ENCODE results near the gene FBXO31.

FBXO31 gene

DNA sequence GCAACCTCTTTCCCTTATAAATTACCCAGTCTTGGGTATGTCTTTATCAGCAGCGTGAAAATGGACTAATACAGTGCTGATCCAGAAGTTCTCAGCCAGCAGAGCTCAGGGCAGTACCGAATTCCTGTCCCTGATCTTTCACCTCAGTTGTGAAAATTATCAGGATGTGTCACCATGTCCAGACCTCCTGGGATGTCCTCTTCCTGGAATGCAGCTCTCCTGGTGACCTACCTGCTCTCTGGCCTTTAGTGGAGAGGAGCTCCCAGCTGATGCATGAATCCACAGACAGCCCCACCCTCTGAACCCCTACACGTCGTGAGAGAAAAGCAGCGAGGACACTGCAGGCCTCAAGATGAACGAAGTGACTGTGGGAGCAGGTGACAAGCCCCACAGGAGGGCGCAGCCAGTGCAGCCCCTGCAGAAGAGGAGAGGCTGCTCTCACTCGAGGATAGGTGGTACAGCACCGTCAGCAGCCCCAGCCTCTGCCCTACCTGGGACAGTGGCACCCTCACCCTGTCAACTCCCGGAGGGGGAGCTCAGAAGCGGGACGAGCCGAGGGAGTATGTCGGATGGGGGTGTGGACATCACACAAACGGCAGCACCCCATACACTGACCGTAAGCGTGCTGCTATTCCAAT lies 44.4 kb downstream of the FBXO31 start:
- no peak for DNase-seq

DNA sequence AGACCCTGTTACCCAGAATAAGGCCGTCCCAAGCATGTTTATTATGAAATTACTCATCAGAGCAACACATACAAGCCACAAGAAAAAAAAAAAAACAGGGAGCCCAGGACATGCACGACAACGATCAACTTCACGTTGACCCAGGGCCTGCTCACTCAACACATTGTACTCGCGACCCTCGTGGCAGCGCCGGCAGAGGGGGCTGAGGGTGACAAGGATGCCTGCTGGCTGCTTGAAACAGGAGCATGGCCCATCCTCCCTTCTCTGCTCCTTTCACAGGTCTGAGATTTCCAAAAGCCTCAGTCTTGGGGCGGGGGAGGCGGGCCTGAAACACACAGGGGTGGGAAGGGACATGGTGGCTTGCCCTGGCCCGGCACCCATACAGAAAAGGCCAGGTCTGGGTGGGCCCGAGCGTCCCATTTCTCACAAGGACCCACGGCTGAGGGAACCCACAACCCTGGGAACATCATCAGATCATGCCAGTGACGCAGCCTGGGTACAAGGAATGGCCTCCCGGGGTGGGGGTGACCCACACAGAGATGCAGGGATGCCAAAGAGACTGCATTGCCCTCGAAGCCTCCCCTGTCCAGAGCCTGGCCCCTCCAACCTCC lies 45.3 kb downstream of the FBXO31 start:
- no peak for DNase-seq

DNA sequence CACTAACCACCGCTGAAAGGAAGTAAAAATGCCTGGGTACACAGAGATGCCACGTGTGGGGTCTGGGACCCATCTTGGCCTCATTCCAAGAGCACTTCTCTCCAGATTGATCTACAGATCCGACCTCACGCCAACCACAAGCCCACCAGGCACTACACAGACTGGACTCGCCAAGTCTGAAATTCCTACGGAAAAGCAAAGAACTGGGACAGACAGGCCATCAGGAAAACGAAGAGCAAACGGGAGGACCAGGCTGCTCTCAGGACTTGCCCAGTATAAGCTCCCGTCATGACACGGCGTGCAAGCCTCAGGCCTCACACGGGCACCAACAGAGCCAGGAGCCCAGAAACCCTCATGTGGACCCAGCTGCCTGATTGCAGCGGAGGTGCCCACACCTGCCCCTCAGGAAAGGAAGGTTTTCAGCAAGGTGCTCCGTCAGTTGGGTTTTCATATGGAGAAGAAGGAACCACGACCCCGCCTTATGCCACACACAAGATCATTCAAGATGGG lies 46.3 kb downstream of the FBXO31 start:
- no peak for DNase-seq

DNA sequence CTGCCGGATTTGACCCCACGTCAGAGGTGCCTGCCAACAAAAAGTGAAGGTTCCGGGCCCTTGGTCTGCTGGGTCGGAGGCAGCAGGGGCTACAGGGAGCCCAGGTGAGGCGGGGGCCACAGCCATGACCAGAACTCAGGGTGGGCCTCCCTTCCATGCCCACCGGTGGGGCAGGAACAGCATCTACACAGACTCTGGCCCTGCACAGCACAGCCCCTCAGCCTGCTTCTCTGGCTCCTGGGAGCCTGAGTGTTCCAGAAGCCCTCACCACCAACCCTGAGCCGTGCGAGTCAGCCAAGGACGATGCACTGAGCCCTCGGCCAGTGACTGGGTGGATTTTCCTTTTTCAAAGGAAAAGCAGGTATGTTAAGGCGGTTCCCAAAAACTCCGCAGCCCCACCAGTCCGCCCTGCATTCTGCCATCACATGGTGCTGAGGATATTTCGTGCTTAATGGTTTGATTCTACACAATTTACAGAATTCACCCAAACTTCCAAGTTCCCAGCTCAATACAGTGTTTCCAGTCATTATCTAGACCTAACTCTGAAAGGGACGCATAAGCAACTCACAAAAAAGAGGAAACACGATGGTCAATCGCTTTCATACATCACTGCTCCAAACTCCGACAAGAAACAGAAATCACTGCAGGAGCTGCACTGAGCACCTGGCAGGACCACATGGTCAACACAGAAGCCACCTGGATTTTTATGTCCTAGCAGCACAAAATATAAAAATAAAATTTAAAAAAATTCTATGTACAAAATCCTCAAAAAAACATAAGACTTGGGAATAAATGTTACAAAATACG lies 46.9 kb downstream of the FBXO31 start:
- DNase-seq: no peak

DNA sequence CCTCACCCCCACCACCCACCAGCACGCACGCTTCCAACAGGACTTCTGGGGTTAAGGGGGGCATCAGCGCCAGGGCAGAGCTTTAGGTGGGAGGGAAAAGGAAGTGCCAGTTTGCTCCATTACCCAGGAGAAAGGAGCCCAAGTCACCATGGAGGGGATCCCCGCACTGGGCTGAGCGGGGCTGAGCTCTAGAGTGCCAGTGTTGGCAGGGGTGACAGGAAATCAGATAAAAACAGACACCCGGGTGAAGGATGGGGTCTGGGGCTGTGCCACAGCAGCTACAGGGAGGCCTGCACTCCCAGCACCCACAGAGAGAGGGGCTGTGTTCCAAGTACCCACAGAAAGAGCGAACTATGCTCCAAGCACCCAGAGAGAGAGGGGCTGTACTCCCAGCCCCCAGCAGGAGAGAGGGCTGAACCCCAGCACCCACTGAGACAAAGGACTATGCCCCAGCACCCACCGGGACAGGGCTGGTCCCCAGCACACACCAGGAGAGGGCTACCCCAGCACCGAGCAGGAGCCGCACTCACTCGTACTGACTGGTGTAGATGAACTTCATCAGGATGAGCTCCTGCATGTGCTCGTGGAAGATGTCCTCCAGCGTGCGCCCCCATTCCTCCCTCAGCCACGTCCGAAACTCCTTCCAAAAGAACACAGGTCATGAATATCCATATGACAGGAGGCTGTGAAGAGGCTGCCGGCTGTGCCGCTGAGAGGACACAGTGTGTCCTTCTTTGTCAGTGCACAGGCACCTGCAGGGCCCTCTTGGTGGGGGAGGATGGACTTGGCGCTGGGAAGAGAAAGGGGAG lies 47.7 kb downstream of the FBXO31 start:
- no peak for DNase-seq

DNA sequence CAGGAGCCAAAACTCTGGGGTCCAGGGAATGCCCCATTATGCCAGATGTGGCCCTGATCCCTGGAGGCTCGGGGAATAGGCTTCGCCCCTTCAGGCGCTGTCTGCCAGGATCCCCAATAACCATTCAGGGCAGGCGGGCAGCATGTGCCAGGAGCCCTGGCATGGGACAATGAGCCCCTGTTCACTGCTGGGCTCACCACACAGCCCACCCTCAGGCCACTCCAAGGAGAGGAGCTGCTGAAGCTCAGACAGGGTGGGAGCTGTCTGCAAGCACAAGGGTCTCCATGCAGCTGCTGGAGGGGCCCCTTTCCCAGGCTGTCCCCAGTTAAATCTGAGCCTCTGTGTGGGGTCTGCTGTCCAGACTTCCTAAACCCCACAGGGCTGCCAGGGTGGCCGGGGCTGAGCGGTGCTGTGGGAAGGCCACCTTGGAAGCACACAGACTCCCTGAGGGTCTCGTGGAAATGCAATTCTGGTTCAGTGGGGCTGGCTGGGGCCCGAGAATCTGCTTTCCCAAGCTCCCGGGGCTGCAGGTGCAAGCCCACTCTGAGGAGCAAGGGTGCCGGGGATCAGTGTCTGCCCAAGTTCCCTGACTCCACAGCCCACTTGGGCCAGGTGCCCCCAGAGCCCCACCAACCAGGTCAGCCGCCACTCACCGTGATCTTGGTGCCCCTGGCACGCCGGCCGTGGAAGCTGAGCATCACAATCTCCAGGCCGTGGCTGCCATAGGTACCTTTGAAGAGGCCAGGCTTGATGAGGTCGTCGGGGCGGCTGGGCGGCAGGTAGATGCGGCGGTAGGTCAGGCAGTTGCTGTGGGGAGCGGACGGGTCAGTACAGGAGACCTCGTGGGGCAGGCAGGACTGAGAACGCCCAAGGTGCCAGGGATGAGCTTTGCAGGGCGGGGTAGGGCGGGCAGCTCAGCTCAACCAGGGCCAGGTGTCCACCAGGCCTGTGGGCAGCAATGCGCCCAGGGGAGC lies 48.6 kb downstream of the FBXO31 start:
- no peak for DNase-seq

DNA sequence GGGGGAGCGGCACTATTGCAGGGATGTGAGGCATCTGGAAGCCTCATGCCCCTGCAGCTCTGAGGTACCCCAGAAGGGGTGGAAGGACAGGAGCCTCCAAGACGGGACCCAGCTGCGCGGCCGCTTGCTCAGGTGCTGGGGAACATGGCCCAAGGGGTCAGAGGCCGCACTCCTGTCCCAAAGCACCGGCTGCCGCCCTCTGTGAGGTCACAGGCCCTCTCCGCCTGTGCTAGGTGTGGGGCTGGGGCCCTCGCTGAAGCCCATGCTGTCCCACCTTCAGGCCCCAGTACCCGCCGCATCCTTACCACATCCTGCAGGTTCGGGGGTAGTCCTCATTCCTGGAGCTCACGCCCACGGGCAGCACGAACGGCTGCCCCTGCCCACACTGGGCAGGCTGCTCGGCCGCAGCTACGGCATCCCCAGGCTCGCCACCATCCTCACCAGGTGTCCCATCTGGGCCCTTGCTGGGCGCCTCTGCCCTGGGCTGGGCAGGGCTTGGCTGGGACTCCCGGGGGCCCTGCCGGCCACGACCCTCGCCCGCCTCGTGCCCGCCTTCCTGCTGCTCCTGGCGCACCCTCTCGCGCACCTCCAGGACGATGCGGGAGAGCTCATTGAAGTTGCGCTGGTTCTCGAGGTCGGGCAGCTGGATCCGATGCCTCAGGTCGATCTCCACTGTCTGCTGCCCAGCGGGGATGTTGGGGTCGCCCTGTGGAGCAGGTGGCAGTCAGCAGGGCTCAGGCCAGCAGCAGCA lies 49.8 kb downstream of the FBXO31 start:
- DNase-seq: no peak

DNA sequence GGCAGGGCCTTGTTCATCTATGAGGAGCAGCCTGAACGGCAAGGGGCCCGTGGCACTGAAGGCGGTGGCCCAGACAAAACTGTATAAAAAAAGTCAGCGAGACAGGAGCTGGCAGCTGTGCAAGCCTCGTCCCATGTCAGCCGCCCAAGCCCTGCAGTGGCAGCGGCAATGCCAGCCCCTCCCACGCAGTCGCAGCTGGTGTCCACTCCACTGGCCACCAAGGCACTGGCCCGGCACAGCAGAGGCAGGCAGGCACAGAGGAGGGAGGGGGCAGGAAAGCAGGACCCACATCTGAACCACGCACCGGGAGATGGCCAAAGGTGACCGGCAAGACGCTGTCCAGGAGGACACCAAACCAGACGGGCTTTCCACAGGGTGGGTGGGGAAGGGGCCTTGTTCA lies 50.5 kb downstream of the FBXO31 start:
- no peak for DNase-seq

DNA sequence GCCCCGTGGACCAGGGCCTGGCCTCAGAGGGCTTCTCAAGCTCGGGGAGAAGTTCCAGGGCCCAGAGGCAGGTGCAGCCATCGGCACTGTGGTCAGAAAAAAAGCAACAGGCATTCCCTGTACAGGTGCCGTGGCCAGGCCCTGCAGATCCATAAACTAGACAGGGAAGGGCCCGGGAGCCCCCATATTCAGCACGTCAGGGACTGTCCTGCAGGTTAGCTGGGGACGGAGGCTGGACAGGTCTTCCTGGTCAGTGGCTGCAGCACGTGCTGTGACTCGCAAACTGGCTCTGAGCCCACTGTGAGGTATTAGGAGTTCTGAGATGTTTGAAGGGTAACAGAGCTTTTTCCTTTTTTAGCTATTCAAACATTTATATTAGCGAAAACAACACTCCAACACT lies 51.4 kb downstream of the FBXO31 start:
- DNase-seq: no peak

DNA sequence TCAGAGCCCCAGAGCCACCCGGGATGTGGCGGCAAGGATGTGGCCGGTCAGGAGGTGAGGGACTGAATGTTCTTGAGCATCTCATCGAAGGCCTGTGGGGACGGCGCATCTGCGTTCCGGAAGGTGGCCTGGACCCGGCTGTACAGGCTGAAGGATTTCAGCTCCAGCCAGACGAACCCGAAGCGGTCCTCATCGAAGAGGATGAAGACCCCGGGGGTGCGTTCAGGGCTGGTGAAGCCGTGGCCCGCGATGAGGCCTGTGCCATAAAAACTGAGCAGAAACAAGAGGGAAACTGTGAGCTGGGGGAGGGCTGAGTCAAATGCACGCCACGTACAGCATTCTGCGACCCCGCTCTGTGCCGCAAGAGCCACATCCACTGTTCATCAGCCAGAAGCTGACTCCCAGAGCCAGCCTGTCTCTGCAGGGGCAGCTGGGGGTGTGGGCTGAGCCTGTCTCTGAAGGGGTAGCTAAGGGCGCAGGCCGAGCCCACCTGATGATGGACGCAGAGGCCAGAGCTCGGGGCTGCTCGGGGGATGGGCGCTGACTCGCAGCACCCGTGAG lies 52.3 kb downstream of the FBXO31 start:
- DNase-seq: no peak

DNA sequence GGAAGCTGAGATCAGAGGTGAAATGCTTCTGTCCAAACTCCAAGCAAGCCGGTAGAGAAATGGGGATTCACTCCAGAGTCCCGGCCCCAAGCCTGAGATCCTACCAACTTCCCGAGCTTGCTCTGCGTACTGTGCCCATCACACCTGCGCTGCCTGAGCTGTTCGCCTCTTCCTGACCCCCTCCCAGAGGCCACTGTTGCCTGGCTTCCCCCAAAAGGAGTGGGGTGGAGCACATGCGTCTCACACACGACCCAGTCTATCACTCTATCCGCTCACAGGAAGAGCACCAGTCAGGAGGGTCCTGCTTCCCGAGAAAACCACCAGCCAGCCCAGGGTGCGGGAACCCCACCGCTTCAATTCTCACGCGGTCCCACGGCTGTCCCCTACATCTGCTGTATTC lies 52.9 kb downstream of the FBXO31 start:
- DNase-seq: no peak

DNA sequence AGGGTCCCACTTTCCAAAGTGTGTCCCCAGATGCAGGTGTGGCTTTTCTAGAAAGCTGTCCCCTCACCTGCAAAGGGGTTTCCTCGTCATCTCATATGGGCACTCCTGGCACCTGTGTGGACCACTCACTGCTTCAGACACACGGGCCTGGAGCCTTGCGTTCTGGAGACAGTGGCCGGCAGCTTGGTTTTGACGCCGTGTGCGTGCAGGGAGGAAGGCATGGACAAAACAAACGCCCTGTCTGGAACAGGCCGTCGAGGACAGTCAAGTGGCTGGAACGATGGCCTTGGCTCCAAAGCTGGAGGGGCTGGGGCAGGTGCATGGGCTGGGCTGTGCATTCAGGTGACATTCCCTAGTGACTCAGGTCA lies 53.3 kb downstream of the FBXO31 start:
- DNase-seq: no peak

DNA sequence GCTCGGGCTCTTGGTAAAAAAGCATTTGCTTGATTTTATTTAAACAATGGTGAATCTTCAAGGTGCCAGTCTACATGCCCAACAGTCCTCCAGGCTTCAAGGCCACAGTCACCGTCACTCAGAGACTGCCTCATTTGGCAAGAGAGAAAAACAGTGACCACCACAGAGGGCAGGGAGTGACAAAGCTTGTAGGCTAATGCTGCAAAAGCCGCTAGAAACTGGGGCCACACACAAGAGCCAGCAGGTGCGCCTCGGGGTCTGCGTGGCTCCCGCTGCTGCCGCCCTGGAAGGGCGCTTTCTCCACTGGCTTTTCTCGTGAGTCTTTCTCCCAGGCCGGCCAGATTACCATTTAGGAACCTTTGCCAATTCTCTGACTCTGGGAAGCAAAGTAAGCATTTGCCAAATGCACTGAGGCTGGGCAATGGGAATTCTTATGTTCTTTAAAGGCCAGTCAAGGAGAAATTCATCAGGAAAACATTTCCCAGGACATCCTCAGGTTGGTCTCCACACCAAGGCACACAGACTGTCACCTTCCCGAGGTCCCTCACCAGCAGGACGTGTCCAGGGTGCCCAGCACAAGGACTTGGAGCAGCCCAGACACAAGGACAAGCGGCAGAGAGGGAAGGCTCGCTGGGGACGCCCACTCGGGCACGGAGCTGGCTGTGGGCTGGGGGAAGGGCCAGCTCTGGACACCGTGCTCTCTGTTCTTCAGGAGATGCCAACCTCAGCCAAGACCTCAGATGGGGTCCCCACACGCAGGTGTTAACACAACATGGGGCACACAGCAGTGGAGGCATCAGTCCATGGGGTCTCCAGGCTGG lies 53.9 kb downstream of the FBXO31 start:
- no peak for DNase-seq

DNA sequence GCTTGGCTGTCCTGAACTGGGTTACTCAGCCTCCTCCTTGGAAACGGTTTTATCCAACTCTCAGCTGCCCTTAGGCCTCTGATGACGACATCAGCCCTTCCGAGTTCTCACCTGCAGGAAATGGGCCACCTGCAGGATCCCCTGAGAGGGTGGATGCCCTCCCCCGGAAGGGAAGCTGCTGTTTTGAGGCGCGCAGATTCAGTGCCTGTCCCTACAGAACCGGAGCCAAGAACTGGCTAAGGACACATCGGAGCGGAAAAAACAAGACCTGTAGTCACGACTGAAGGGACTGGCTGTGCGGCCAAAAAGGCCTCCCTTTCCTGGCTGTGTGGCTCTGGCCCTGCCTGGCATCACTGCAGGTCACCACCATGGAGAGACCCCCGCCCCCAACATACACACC lies 54.7 kb downstream of the FBXO31 start:
- no peak for DNase-seq

DNA sequence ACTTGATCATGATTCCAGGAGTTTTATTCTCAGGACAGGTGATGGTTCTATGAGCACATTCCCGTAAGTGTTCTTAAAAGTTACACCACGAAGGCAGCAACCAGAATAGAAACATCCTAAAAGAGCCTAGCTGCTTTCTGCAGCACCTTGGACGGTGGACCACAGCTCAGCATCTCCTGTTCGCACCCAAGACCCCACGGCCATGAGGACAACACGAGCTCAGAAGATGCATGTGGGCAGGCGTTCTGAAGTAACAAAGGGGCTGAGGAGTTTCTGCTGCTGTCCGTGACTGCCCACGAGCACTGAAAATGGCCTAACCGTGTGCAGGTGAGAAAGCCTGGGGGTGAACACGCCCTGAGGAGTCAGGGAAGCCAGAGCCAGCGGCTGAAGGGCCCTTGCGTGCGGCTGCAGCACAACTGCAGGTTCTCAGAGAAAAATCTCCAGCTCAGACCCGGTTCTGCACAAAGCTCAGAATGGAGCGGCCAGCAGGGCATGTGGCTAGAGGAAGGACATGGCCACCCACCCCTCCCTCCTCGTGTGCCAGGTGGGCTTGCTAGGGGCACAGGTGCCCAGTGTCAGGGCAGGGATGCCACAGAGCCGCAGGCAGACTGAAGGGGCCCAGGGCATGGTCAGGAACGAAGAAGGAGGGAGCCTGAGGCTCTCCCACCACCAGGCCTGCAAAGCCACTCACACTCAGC lies 55.6 kb downstream of the FBXO31 start:
- DNase-seq: no peak

DNA sequence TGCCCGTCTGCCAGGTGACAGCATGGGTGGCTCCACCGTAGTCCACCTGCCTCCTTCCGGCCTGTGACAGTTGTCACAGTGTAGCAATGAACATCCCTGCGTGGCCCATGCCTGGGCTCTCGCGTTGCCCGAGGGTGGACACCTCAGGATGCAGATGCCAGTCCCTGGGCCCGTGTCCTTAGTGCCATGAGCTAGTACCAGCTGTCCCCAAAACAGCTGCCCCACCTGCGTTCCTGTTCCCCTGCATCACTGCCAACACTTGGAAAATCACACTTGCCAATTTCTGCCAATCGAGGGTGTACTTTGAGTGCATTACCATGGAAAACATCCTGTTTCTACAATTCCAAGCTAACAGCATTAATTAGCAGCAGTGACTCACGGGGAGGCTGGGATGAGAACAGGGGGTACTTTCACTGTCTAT lies 57.4 kb downstream of the FBXO31 start:
- no peak for DNase-seq

DNA sequence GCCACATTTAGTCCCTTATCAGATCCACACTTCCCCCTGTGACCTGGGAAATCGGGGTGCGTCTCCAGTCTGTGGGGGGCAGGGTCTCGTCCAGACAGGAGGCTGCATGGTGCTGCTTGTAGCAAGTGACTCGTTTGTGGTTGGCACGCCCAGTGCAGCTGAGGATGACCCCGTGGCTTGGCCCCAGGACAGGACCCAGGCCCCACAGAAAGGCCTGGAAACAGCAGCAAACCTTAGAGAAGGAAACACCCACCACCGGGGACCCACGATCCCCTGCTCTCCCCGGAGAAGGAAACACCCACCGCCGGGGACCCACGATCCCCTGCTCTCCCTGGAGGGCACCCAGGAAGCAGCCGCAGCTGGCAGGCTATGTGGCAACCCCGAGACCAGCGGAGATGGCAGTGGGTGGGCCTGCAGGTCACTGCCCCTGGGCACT lies 58.1 kb downstream of the FBXO31 start:
- DNase-seq: no peak

DNA sequence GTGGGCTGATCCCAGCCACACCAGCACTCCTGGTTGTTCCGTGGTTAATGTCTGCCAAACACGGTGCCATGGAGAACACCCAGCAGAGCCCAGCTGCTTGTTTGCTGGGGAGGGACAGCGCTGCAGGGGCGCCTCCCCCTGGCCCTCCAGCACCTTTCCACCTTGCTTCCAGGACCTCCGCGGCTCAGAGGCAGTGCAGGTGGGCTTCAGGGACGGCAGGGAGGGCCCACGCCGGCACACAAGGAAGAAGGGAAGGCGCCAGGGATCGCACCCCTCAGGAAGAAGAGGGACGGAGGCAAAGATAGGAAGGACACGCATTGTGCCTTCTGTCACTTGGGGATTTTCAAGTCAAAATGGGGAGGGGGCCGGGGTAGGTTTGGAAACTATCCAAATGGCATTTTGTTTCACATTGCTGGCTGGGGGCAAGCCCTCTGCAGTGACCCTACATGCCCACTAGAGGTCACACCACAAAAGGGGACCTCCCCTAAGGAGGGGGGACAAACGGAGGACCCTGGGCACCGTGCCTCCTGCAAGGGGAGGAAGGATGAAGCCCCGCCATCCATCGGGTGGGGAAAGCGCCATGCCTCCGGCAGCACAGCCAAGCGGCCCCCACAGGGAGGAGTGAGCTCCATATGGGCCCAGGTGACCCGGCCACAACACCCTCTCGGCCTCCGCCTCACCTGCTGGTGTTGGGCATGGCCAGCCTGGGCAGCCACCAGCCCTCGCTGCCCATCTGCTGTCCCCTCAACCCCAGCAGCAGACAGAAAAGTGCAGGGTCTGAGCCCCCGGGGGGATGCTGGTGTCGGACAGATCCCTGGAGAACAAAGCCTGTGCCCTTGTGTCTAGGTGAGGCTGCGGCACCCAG lies 58.9 kb downstream of the FBXO31 start:
- no peak for DNase-seq

All from activated CD8-positive, alpha-beta memory T cell treated with anti-CD3 and anti-CD28 coated beads for 24 hours (primary cell).